Spleen (tissue), 7 donors: ENCODE measurements around the gene RBM10.

Experiments
- POLR2A ChIP-seq, 3 donors: fragments of 450-650 bp; IDR thresholded peaks; one replicate each; pipeline ENCODE4 v1.5.1; 2017; ENCODE audit warnings: antibody characterized with exemption in 3 of 3, mild to moderate bottlenecking in 1 of 3
- POLR2AphosphoS5 ChIP-seq, 3 donors: sonication (generic); formaldehyde crosslinking; IDR thresholded peaks; one replicate each; pipeline ENCODE4 v1.5.1; 2017; ENCODE audit warnings: antibody characterized with exemption in 3 of 3
- TF ChIP-seq, protein P1 (sequence below), 11 experiments: fragments of 200-600 bp in 7 of 11; fragments of 450-650 bp in 4 of 11; sonication (generic) in 4 of 11; IDR thresholded peaks in 8 of 11; conservative IDR thresholded peaks in 3 of 11; 1 replicate in 7 of 11; 2 replicates in 4 of 11; pipeline versions ENCODE4 v1.4.0 to v1.8.0; 2016 to 2021; ENCODE audit warnings: antibody characterized with exemption in 11 of 11, inconsistent platforms in 4 of 11, mild to moderate bottlenecking in 1 of 11
- donor health status: DM: no; HTN: no; CAD: no; lungs with moderate emphysema.
- donor health status: DM: no; HTN: no; CAD: no.
- donor health status: DM: no; HTN: no; CAD: no.

DNA sequence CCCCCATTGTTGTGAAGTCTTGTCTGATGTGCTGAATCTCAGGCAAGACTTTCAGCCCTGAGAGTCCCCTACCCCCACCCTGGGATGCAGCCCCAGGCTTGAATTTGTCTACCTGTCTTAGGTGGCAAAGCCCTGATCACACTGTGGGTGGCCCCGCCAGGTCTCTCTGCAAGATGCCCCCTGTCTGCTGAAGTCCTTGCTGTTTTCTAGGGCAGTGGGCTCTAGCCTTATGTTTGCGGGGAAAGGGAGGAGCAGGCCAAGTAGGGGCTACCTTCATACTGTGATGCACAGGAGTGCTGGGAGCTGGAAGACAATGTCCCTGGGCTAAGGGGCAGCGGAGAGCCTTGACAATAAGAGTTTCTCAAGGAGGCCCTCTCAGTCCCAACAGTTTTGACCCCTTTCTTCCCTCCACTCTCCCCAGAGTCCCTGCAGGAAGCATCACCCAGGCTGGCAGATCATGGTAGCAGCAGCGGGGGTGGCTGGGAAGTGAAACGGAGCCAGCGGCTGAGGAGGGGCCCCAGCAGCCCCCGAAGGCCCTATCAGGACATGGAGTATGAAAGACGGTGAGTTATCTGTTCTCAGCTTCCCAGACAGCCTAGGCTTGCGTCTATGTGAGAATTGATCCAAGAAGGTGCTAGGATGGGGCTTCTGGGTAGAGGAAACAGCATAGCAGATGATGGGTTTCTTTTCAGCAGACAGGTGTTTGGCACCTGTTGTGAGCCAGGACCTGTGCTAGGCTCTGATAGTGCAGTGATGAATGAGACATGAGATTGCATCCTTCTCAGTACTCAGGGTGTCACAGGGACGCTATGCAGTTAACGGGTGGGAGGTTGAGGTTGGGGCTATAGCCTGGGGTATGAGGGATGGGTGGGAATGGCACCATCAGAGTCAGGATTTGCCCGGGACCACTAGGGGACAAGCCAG lies 2.2 kb downstream of the RBM10 start:
- TF ChIP-seq, protein P1, sequence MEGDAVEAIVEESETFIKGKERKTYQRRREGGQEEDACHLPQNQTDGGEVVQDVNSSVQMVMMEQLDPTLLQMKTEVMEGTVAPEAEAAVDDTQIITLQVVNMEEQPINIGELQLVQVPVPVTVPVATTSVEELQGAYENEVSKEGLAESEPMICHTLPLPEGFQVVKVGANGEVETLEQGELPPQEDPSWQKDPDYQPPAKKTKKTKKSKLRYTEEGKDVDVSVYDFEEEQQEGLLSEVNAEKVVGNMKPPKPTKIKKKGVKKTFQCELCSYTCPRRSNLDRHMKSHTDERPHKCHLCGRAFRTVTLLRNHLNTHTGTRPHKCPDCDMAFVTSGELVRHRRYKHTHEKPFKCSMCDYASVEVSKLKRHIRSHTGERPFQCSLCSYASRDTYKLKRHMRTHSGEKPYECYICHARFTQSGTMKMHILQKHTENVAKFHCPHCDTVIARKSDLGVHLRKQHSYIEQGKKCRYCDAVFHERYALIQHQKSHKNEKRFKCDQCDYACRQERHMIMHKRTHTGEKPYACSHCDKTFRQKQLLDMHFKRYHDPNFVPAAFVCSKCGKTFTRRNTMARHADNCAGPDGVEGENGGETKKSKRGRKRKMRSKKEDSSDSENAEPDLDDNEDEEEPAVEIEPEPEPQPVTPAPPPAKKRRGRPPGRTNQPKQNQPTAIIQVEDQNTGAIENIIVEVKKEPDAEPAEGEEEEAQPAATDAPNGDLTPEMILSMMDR (IDR thresholded peaks at IDR 0.05 in 8 of 11, conservative IDR thresholded peaks at IDR 0.05 in 3 of 11): no peak
- no peak for TF ChIP-seq POLR2A (IDR thresholded peaks at IDR 0.05)
- no peak for TF ChIP-seq POLR2AphosphoS5 (IDR thresholded peaks at IDR 0.05)
